Effector memory CD8-positive, alpha-beta T cell (primary cell): ENCODE data around the gene LGALS1.
"Not testable (repeated sequence)": the region's sequence is repeated elsewhere in the genome, so short reads cannot be mapped to it uniquely, and the experiment has no call there.

ENCODE experiments used
- ATAC-seq: fragments of 150-1000 bp; cut with Tn5 transposase; replicated peaks from 2 replicates; pipeline ENCODE4 v1.10.0; 2021; ENCODE audit warnings: mild to moderate bottlenecking, moderate library complexity
- DNase-seq, 3 experiments: peaks; one replicate each; pipeline ENCODE4 v3.0.0; 2021
- H3K27ac Mint-ChIP-seq, 2 donors: one replicate each; pipeline ENCODE4 v1.8.0; 2022; ENCODE audit warnings: mild to moderate bottlenecking in 2 of 2, mixed read lengths in 2 of 2, moderate library complexity in 2 of 2
- H3K27me3 Mint-ChIP-seq, 2 donors: one replicate each; pipeline ENCODE4 v1.8.0; 2022; ENCODE audit warnings: mixed read lengths in 2 of 2
- H3K36me3 Mint-ChIP-seq: one replicate; pipeline ENCODE4 v1.8.0; 2022; ENCODE audit warnings: mild to moderate bottlenecking, moderate library complexity, mixed read lengths; ENCODE audit not compliant: insufficient read depth
- H3K4me1 Mint-ChIP-seq, 2 donors: one replicate each; pipeline ENCODE4 v1.8.0; 2022; ENCODE audit warnings: low read depth in 2 of 2, mixed read lengths in 2 of 2
- H3K4me3 Mint-ChIP-seq, 2 donors: one replicate each; pipeline ENCODE4 v1.8.0; 2022; ENCODE audit warnings: mild to moderate bottlenecking in 2 of 2, mixed read lengths in 2 of 2, moderate library complexity in 2 of 2
- H3K9me3 Mint-ChIP-seq, 2 donors: one replicate each; pipeline ENCODE4 v1.8.0; 2022; ENCODE audit warnings: mixed read lengths in 2 of 2

The LGALS1 gene

GRCh38 chr22:37647317-37647716, 28.1 kb upstream of the LGALS1 start:
- Mint-ChIP-seq H3K4me1 (peaks cover 18 to 25% of the 10 kb centered on the region in 2 donors), H3K27ac (no peak overlapping the region), H3K36me3 (peaks cover 95% of the 10 kb centered on the region), H3K9me3 (no peaks in the 10 kb centered on the region), H3K27me3 (no peaks in the 10 kb centered on the region), H3K4me3 (no peak overlapping the region)
- ATAC-seq (no peak), DNase-seq (no peak)

GRCh38 chr22:37647928-37648327, 27.5 kb upstream of the LGALS1 start:
- ATAC-seq (no peak), DNase-seq (no peak)
- Mint-ChIP-seq H3K27ac (peak overlapping the region in 1 of 2 donors; percentile 23), H3K36me3 (peaks cover 95% of the 10 kb centered on the region), H3K4me1 (peaks cover 14 to 19% of the 10 kb centered on the region in 2 donors), H3K4me3 (no peak overlapping the region), H3K27me3 (no peaks in the 10 kb centered on the region), H3K9me3 (no peaks in the 10 kb centered on the region)

- no peak overlapping the region for H3K4me3 Mint-ChIP-seq
- H3K27me3 Mint-ChIP-seq = no peaks in the 10 kb centered on the region
- ATAC-seq = no peak
- peaks cover 0 to 6% of the 10 kb centered on the region in 2 donors for H3K4me1 Mint-ChIP-seq
- no peaks in the 10 kb centered on the region for H3K9me3 Mint-ChIP-seq
- peaks cover 88% of the 10 kb centered on the region for H3K36me3 Mint-ChIP-seq
- no peak overlapping the region for H3K27ac Mint-ChIP-seq
- no peak for DNase-seq
These were observed 24.8 kb upstream of the LGALS1 start for GRCh38 chr22:37650463-37651136.

- peak overlapping the region; percentile 52 to 83 for H3K27ac Mint-ChIP-seq
- no peaks in the 10 kb centered on the region for H3K27me3 Mint-ChIP-seq
- ATAC-seq (no peak), DNase-seq (no peak)
- peaks cover 79% of the 10 kb centered on the region for H3K36me3 Mint-ChIP-seq
- H3K4me1 Mint-ChIP-seq = peaks cover 14 to 18% of the 10 kb centered on the region in 2 donors
- H3K4me3 Mint-ChIP-seq = no peak overlapping the region
- no peaks in the 10 kb centered on the region for H3K9me3 Mint-ChIP-seq
These were observed 20.7 kb upstream of the LGALS1 start for GRCh38 chr22:37654563-37655251.

- Mint-ChIP-seq H3K4me3 (no peak overlapping the region), H3K27me3 (no peaks in the 10 kb centered on the region), H3K4me1 (peaks cover 19 to 23% of the 10 kb centered on the region in 2 donors), H3K9me3 (no peaks in the 10 kb centered on the region), H3K36me3 (peaks cover 75% of the 10 kb centered on the region), H3K27ac (no peak overlapping the region)
- ATAC-seq (no peak), DNase-seq (no peak)
These were observed 20.2 kb upstream of the LGALS1 start for GRCh38 chr22:37655252-37655563.

- H3K9me3 Mint-ChIP-seq, DNase-seq, ATAC-seq, H3K27me3 Mint-ChIP-seq, H3K4me3 Mint-ChIP-seq: not testable (repeated sequence)
- Mint-ChIP-seq H3K36me3 (peaks cover 61% of the 10 kb centered on the region), H3K4me1 (peaks cover 32 to 37% of the 10 kb centered on the region in 2 donors), H3K27ac (peak overlapping the region; percentile 35 to 88)
These were observed 18.9 kb upstream of the LGALS1 start for GRCh38 chr22:37656583-37656982.

GRCh38 chr22:37657590-37658132, 17.8 kb upstream of the LGALS1 start:
- DNase-seq (no peak), ATAC-seq (no peak)
- peaks cover 37 to 38% of the 10 kb centered on the region in 2 donors for H3K4me1 Mint-ChIP-seq
- peak overlapping the region; percentile 79 to 90 for H3K4me3 Mint-ChIP-seq
- peak overlapping the region; percentile 91 to 94 for H3K27ac Mint-ChIP-seq
- H3K36me3 Mint-ChIP-seq = peaks cover 53% of the 10 kb centered on the region
- no peaks in the 10 kb centered on the region for H3K27me3 Mint-ChIP-seq
- no peaks in the 10 kb centered on the region for H3K9me3 Mint-ChIP-seq

GRCh38 chr22:37658133-37659065, 17.0 kb upstream of the LGALS1 start, which contains the start of gene PDXP:
TSS of gene PDXP (plus strand) at chr22:37658723. CDS start at chr22:37658783, 60 bp downstream.
- H3K36me3 Mint-ChIP-seq = peaks cover 46% of the 10 kb centered on the region
- peak within 1 kb of the TSS; percentile 79 to 90 for H3K4me3 Mint-ChIP-seq
- DNase-seq (peak; percentile 96 to 97 (median 97)), ATAC-seq (peak; percentile 93)
- no peaks in the 10 kb centered on the region for H3K27me3 Mint-ChIP-seq
- H3K4me1 Mint-ChIP-seq = peaks cover 37 to 38% of the 10 kb centered on the region in 2 donors
- H3K27ac Mint-ChIP-seq = peak within 1 kb of the TSS; percentile 91 to 94
- H3K9me3 Mint-ChIP-seq = no peaks in the 10 kb centered on the region

- H3K4me3 Mint-ChIP-seq = peak overlapping the region; percentile 79 to 82
- H3K4me1 Mint-ChIP-seq = peaks cover 37 to 38% of the 10 kb centered on the region in 2 donors
- peaks cover 40% of the 10 kb centered on the region for H3K36me3 Mint-ChIP-seq
- H3K27me3 Mint-ChIP-seq = no peaks in the 10 kb centered on the region
- peak overlapping the region; percentile 31 to 62 for H3K27ac Mint-ChIP-seq
- DNase-seq = no peak
- no peak for ATAC-seq
- H3K9me3 Mint-ChIP-seq = no peaks in the 10 kb centered on the region
These were observed 16.2 kb upstream of the LGALS1 start for GRCh38 chr22:37659066-37659896.

GRCh38 chr22:37659897-37660708, 15.3 kb upstream of the LGALS1 start:
- peak overlapping the region; percentile 31 to 62 for H3K27ac Mint-ChIP-seq
- H3K36me3 Mint-ChIP-seq = peaks cover 39% of the 10 kb centered on the region
- H3K4me1 Mint-ChIP-seq = peaks cover 37 to 38% of the 10 kb centered on the region in 2 donors
- peak overlapping the region; percentile 79 to 82 for H3K4me3 Mint-ChIP-seq
- ATAC-seq (no peak), DNase-seq (no peak)
- H3K9me3 Mint-ChIP-seq = no peaks in the 10 kb centered on the region
- no peaks in the 10 kb centered on the region for H3K27me3 Mint-ChIP-seq

GRCh38 chr22:37660709-37661045, 14.8 kb upstream of the LGALS1 start:
- ATAC-seq (no peak), DNase-seq (no peak)
- H3K27me3 Mint-ChIP-seq = no peaks in the 10 kb centered on the region
- H3K36me3 Mint-ChIP-seq = peaks cover 39% of the 10 kb centered on the region
- no peaks in the 10 kb centered on the region for H3K9me3 Mint-ChIP-seq
- H3K4me1 Mint-ChIP-seq = peaks cover 37 to 38% of the 10 kb centered on the region in 2 donors
- H3K27ac Mint-ChIP-seq = peak overlapping the region in 1 of 2 donors; percentile 62
- H3K4me3 Mint-ChIP-seq = peak overlapping the region; percentile 38 to 82
